SH-SY5Y (cell line): ENCODE data around the gene CD82.

ENCODE experiments used
- GATA2 ChIP-seq: IDR thresholded peaks from 2 replicates; pipeline ENCODE4 v1.6.1; 2011; ENCODE audit warnings: mild to moderate bottlenecking, low read depth, low read length
- GATA3 ChIP-seq: IDR thresholded peaks from 2 replicates; pipeline ENCODE4 v1.6.1; 2011; ENCODE audit warnings: low read depth, mild to moderate bottlenecking, low read length, moderate library complexity

GRCh38 chr11:44604171-44604581 lies 38.7 kb downstream of the CD82 start:
- TF ChIP-seq GATA3 (no peak), GATA2 (no peak)
